Astrocyte of the spinal cord (primary cell): ENCODE data around the gene ZNF324B.
A peak's percentile ranks its signal among the peaks of the same experiment; 100 is the strongest.

ENCODE experiments used
- DNase-seq: peaks from one replicate; pipeline ENCODE4 v3.0.0; 2011; ENCODE audit warnings: low read depth, low spot score
- H3K4me3 ChIP-seq: 2 replicates; pipeline ENCODE4 v1.5.1; 2011; ENCODE audit warnings: low read depth, mild to moderate bottlenecking, low read length, moderate library complexity
- in situ Hi-C: cut with HindIII; loops from 2 replicates; pipeline ENCODE4 v1.10.0; 2017; ENCODE audit warnings: low sequenced_read_pairs
- TF ChIP-seq, protein P1 (sequence below): IDR thresholded peaks from 2 replicates; pipeline ENCODE4 v1.5.1; 2012; ENCODE audit warnings: low read depth, mild to moderate bottlenecking, low read length, inconsistent platforms

Gene ZNF324B

DNA sequence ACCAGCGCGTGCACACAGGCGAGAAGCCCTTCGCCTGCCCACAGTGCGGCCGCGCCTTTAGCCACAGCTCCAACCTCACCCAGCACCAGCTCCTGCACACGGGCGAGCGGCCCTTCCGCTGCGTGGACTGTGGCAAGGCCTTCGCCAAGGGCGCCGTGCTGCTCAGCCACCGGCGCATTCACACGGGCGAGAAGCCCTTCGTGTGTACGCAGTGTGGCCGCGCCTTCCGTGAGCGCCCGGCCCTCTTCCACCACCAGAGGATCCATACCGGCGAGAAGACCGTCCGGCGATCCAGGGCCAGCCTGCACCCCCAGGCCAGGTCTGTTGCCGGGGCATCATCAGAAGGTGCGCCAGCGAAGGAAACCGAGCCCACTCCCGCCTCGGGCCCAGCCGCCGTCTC lies 20.3 kb downstream of the ZNF324B start:
- no peak for DNase-seq
- in situ Hi-C loops, result no loop called here
- TF ChIP-seq, protein P1, sequence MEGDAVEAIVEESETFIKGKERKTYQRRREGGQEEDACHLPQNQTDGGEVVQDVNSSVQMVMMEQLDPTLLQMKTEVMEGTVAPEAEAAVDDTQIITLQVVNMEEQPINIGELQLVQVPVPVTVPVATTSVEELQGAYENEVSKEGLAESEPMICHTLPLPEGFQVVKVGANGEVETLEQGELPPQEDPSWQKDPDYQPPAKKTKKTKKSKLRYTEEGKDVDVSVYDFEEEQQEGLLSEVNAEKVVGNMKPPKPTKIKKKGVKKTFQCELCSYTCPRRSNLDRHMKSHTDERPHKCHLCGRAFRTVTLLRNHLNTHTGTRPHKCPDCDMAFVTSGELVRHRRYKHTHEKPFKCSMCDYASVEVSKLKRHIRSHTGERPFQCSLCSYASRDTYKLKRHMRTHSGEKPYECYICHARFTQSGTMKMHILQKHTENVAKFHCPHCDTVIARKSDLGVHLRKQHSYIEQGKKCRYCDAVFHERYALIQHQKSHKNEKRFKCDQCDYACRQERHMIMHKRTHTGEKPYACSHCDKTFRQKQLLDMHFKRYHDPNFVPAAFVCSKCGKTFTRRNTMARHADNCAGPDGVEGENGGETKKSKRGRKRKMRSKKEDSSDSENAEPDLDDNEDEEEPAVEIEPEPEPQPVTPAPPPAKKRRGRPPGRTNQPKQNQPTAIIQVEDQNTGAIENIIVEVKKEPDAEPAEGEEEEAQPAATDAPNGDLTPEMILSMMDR, result no peak
- H3K4me3 ChIP-seq, result no peak overlapping the region

DNA sequence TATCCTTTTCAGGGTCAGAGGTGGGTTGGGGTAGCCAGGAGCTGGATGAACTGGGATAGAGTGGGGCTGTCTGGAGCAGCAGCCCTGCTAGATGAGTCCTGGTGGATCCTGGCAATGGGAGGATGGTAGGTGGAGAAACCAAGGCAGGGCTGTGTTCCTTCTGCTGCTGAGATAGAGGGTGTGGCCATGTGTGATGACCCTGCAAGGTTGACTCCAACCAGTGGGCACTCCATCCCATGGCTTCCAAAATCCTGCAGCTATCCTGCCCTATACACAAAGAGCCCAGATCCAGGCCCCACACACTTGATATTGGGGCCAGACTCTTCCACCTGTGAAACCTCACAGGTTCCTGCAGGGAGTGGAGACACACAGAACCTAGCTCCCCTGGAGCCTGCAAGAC lies 22.4 kb downstream of the ZNF324B start:
- no peak for DNase-seq
- TF ChIP-seq, protein P1, result no peak
- no peak overlapping the region for H3K4me3 ChIP-seq
- in situ Hi-C loops, result no loop called here

DNA sequence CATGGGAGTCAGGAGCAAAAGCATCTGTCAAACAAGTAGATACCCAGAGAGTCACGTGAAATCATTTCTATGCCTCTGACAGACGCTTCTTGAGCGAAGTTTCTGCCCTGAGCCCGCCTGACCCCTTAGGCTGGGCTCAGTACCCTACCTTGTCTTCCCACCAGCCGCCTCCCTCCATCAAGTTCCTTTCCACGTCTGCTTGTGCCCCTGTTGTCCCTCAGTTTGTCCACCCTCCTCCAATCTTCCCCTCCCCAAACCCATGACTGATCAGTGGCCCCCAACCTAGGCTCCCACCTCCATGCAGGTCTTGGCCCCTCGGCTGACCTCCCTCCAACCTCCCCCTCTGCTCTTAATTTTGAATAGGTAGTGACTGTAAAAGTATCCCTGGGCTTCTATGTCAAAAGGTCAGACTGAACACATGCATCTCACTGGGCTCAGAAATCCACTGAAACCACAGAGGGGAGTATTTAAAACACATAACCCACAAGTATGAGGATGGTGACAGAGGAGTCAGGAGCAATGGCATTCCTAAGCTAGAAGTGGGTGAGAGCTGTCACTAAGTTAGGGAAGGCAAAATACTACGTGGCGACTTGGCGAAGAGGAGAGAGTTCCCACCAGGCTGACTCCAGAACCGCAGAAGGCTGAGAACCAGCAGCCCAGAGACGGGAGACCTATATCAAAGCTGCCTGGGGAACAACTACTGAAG lies 23.0 kb downstream of the ZNF324B start:
- TF ChIP-seq, protein P1, result no peak
- peak; percentile 47 for DNase-seq
- no peak overlapping the region for H3K4me3 ChIP-seq
- in situ Hi-C loops, result no loop called here

DNA sequence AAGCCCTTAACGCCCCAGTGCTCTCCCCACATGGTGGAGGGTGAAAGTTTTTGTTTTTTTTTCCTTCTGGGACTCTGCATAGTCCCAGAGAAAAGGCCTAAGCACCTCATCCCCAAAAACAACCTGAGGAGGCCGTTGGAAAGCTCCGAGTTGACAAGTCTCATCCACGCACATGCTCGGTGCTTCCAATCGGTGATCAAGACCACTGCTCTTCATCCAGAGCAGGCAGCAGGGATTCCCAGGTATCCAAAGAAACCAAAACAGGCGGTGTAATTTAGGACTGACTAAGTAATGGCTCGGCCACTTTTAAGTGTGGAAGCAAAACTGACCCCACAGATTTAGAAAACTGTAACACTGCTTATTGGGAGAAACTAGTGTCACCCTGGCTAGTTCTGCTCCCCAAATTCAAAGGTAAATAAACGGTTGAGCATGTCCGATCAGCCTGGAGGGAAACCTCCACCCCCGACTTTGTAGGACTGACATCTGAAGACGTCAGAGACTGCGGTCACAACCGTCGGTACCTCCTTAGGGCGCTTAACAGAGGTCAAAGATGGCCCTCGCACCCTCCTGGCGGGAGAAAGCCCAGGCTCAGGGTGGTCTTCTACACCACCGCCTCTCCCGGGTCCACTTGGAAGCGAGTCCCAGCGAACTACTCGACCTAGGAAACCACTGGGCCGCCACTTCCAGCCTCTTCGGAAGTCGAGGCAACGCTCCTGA lies 23.7 kb downstream of the ZNF324B start:
- no peak for DNase-seq
- in situ Hi-C loops, result no loop called here
- peak overlapping the region; percentile 61 for H3K4me3 ChIP-seq
- TF ChIP-seq, protein P1, result no peak

DNA sequence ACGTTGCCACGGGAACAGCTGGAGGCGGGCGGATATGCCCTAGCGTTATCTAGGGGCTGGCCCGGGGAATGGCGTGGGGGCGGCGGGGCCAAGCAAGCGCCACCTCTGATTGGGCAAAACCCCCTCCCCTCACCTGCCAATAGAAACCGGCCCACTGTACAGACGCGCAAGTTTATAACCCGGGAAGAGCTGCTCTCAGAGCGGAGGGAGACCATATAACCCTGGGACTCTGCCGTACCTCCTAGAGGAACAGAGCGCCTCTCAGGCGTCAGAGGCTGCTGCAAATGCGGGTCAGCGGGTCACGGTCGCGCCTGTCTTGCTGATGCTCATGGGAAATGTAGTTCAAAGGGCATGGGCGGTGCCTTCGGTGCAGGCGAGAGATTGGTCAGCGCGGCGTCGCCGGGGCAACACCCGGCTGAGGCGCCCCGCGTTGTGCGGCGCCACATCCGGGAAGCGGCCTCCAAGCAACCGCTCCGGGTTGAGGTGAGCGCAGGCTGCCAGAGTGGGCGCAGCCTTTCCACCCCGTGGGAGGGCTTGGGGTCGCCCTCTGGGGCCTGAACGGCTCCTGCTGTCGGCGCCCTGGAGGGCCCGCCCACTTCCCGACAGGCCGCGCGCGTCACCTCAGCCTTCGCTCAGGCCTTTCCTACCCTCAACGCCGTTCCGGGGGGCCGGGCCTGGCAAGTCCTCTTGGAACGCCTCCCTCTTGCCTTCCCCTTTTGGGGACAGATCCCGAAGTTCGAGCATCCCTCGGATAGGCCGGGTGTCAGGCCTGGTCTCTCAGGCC lies 24.5 kb downstream of the ZNF324B start, which contains the start of gene ZNF446:
TSS of gene ZNF446 (plus strand) at position 639 of the 784 bp plus-strand sequence. CDS start 867 bp downstream, outside the sequence.
- TF ChIP-seq, protein P1, result no peak
- peak; percentile 98 for DNase-seq
- H3K4me3 ChIP-seq, result peak within 1 kb of the TSS; percentile 61
- in situ Hi-C loops, result no loop called here

DNA sequence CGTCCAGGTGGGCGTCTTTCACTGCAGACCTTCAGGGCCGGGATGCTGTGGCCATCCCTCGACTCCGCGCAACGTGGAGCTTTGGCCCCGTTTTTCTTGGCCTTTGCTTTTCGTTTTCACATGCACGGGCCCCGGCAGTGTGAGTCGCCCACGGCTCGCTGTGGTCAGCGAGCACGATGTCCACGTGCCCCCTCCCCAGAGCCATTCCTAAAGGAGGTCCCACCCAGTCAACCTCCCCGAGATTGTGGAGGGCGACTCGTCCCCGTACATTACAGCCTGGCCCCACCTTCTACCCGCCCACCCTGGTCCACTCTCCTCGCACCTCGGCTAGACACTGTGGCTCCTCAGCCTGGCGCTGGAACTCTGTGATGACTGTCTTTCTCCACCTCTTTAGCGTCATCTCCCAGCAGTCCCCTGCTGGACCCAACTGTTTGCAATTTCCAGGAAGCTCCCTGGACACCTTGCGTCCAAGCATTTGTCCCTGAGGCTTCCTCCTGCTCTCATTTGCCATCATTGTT lies 25.1 kb downstream of the ZNF324B start:
- DNase-seq, result peak; percentile 13
- in situ Hi-C loops, result no loop called here
- peak overlapping the region; percentile 61 for H3K4me3 ChIP-seq
- TF ChIP-seq, protein P1, result no peak
